MG63 (cell line): Measurements from ENCODE around the gene SLC6A18. TPM values are rescaled to one million over a fixed set of nuclear protein-coding genes. Genes with fewer than 3 reads are reported as not detected.
A peak's percentile ranks its signal among the peaks of the same experiment; 100 is the strongest.
"Not testable (repeated sequence)": the region's sequence is repeated elsewhere in the genome, so short reads cannot be mapped to it uniquely, and the experiment has no call there.

ENCODE experiments used
- DNase-seq: peaks from one replicate; pipeline ENCODE4 v3.0.0-alpha.2; 2020
- H3K27me3 ChIP-seq: fragments of 250-450 bp; sonication (Bioruptor Pico); 2 replicates; pipeline ENCODE4 v1.5.1; 2020; ENCODE audit warnings: mild to moderate bottlenecking, moderate library complexity
- H3K36me3 ChIP-seq: fragments of 250-450 bp; sonication (Bioruptor Pico); 2 replicates; pipeline ENCODE4 v1.5.1; 2020; ENCODE audit warnings: mild to moderate bottlenecking, moderate library complexity
- H3K4me3 ChIP-seq: fragments of 250-450 bp; sonication (Bioruptor Pico); 2 replicates; pipeline ENCODE4 v1.5.1; 2020; ENCODE audit warnings: mild to moderate bottlenecking, moderate library complexity
- H3K9me3 ChIP-seq: fragments of 250-450 bp; sonication (Bioruptor Pico); 2 replicates; pipeline ENCODE4 v1.5.1; 2020; ENCODE audit warnings: mild to moderate bottlenecking, moderate library complexity
- total RNA-seq: library from RNA; depleted of rRNA; stranded (reverse); fragments of >200 nt; shearing (Covaris generic); gene quantifications from 2 replicates; pipeline ENCODE4 v1.2.3, GENCODE V29; 2014; ENCODE audit warnings: low replicate concordance

The SLC6A18 gene
- total RNA-seq, 1 experiment from 2014 or later: not detected

GRCh38 chr5:1278656-1279442 is 53.7 kb downstream of the SLC6A18 start:
- DNase-seq: no peak
- no peaks in the 10 kb centered on the region for H3K9me3 ChIP-seq
- no peaks in the 10 kb centered on the region for H3K27me3 ChIP-seq

GRCh38 chr5:1279443-1280151 is 54.4 kb downstream of the SLC6A18 start:
- Histone ChIP-seq H3K9me3 (no peaks in the 10 kb centered on the region), H3K4me3 (no peak overlapping the region), H3K36me3 (peaks cover 5% of the 10 kb centered on the region), H3K27me3 (no peaks in the 10 kb centered on the region)
- DNase-seq: no peak

More at GRCh38 chr5:1278656-1279442, 53.7 kb downstream of the SLC6A18 start:
- H3K36me3 ChIP-seq: peaks cover 5% of the 10 kb centered on the region
- no peak overlapping the region for H3K4me3 ChIP-seq

DNA sequence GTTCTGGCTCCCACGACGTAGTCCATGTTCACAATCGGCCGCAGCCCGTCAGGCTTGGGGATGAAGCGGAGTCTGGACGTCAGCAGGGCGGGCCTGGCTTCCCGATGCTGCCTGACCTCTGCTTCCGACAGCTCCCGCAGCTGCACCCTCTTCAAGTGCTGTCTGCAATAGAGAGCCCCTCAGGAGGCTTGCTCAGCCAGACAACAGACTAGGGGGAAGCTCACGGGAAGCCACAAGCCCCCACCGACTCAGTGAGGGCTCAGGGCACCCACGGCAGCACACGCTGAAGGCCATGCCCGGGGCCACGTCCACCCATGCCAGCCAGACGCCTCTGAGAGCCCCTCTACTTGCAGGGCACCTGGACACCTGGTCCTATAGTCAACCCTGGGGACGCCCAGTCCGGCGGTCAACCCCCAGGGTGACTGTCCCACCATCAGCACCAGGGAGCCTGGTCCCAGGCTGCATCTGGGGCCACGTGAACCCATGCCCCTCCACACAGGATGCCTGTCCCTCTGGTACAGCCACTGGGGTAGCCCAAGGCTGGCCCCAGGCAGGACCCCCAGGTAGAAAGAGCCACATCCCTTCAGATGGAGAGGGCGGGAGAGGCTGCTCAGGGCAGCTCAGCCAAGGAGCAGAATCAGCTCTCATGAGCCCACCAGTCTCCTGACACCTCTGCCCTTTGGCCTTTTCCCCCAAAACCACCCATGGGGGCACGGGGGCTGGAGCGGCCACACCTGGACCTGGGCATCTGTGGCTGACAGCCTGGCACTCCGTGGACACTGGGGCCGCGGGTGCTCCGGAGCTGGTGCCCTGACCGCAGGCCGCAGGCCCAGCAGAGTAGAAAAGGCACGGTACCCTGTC is 55.2 kb downstream of the SLC6A18 start:
- H3K27me3 ChIP-seq: no peaks in the 10 kb centered on the region
- H3K36me3 ChIP-seq: peaks cover 5% of the 10 kb centered on the region
- H3K9me3 ChIP-seq: no peaks in the 10 kb centered on the region
- H3K4me3 ChIP-seq: no peak overlapping the region
- DNase-seq: no peak

- Histone ChIP-seq H3K9me3 (no peaks in the 10 kb centered on the region), H3K36me3 (peaks cover 5% of the 10 kb centered on the region), H3K27me3 (no peaks in the 10 kb centered on the region), H3K4me3 (no peak overlapping the region)
- DNase-seq: no peak
These were observed 56.1 kb downstream of the SLC6A18 start for GRCh38 chr5:1281038-1281882.

- Histone ChIP-seq H3K27me3 (no peaks in the 10 kb centered on the region), H3K36me3 (peaks cover 5% of the 10 kb centered on the region), H3K4me3 (no peak overlapping the region), H3K9me3 (no peaks in the 10 kb centered on the region)
- no peak for DNase-seq
These were observed 57.2 kb downstream of the SLC6A18 start for GRCh38 chr5:1282131-1282992.

- H3K9me3 ChIP-seq, H3K4me3 ChIP-seq, H3K36me3 ChIP-seq, H3K27me3 ChIP-seq, DNase-seq: not testable (repeated sequence)
These were observed 58.0 kb downstream of the SLC6A18 start for GRCh38 chr5:1282993-1283728.

- DNase-seq: peak; percentile 46
- not testable (repeated sequence) for H3K4me3 ChIP-seq
These were observed 58.5 kb downstream of the SLC6A18 start for GRCh38 chr5:1283729-1284041.

DNA sequence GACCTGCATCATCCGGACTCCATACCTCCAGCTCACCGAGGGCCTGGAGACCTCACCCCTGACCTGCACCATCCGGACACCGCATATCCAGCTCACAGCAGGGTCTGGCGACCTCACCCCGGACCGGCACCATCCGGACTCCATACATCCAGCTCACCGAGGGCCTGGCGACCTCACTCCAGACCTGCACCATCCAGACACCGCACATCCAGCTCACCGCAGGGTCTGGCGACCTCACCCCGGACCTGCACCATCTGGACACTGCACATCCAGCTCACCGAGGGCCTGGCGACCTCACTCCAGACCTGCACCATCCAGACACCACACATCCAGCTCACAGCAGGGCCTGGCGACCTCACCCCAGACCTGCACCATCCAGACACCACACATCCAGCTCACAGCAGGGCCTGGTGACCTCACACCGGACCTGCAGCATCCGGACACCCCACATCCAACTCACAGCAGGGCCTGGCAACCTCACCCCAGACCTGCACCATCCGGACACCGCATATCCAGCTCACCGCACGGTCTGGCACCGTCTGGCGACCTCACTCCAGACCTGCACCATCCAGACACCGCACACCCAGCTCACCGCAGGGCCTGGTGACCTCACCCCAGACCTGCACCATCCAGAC is 59.3 kb downstream of the SLC6A18 start:
- H3K9me3 ChIP-seq: not testable (repeated sequence)

More at GRCh38 chr5:1283729-1284041, 58.5 kb downstream of the SLC6A18 start:
- not testable (repeated sequence) for H3K9me3 ChIP-seq, H3K27me3 ChIP-seq, H3K36me3 ChIP-seq

DNA sequence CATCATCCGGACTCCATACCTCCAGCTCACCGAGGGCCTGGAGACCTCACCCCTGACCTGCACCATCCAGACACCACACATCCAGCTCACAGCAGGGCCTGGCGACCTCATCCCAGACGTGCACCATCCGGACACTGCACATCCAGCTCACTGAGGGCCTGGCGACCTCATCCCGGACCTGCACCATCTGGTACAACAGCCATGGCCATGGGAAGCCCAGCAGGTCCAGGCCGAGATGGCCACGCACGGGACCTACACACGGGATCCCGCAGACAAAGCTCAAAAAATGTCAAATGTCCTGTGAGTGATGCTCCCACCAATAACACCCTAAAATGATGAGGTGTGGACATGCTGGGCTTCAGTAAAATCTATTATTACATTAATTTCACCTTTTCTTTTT is 60.0 kb downstream of the SLC6A18 start:
- no peaks in the 10 kb centered on the region for H3K36me3 ChIP-seq
- DNase-seq: no peak
- no peak overlapping the region for H3K4me3 ChIP-seq
- H3K27me3 ChIP-seq: no peaks in the 10 kb centered on the region
- peaks cover 2% of the 10 kb centered on the region; the same call in 1 of the 2 replicates for H3K9me3 ChIP-seq

More for the DNA sequence above, 59.3 kb downstream of the SLC6A18 start:
- not testable (repeated sequence) for DNase-seq, H3K36me3 ChIP-seq, H3K27me3 ChIP-seq, H3K4me3 ChIP-seq

DNA sequence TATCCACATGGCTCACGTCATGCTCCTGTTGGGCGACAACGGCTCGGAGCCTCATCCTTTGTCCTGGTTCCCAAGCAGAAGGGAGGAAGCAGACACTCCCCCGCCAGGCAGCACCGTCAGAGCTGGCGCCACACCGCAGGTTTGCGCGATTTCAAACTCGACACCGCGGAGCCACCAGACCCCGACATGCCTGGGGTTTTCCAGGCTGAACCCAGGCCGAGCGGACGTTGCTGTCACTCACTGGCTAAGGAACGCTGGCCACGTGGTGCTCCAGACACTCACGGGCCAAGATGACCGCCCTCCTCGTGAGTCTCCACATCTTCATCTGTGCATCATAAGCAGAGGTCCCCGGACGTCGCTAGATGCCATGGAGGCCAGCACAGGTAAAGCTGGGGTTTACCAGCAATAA is 60.7 kb downstream of the SLC6A18 start:
- Histone ChIP-seq H3K36me3 (no peaks in the 10 kb centered on the region), H3K4me3 (no peak overlapping the region), H3K9me3 (peaks cover 2% of the 10 kb centered on the region; the same call in 1 of the 2 replicates), H3K27me3 (no peaks in the 10 kb centered on the region)
- DNase-seq: no peak

DNA sequence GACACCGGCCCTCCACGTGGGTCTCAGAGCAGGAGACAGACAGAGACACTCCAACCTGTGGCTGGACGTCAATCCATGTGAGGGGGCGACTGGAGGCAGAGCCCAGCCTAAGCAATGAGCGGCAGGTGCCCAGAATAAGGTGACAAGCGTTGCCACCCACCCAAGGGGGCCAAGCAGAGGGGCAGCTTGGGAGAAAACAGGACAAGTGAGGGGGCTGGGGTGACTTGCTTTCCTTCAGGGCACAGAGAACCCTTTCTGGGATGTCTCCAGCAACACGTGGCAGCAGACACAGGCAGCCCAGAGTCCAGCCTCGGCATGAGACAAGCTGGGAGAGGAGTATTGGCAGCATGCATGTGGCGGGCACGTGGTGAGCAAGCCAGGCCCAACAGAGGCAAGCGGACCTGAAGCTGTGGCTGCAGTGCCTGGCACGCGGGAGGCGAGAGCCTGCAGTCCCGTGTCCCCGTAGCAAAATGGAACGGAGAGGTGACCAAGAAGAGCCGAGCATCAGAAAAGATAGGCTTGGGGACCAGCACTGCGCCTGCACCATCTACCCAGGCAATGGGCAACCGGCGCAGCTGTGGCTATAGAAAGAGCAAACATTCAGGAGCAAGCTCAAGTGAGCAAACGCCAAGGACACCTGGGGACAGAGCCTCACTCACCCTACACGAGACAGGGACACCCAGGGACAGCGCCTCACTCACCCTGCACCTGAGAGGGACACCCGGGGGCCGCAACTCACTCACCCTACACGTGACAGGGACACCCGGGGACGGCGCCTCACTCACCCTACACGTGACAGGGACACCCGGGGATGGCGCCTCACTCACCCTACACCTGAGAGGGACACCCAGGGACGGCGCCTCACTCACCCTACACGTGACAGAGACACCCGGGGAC is 63.5 kb downstream of the SLC6A18 start:
- Histone ChIP-seq H3K4me3 (no peak overlapping the region), H3K36me3 (no peaks in the 10 kb centered on the region), H3K27me3 (no peaks in the 10 kb centered on the region), H3K9me3 (peaks cover 2% of the 10 kb centered on the region; the same call in 1 of the 2 replicates)
- DNase-seq: no peak

GRCh38 chr5:1289559-1289958 is 64.4 kb downstream of the SLC6A18 start:
- H3K4me3 ChIP-seq, DNase-seq, H3K36me3 ChIP-seq, H3K27me3 ChIP-seq, H3K9me3 ChIP-seq: not testable (repeated sequence)

DNA sequence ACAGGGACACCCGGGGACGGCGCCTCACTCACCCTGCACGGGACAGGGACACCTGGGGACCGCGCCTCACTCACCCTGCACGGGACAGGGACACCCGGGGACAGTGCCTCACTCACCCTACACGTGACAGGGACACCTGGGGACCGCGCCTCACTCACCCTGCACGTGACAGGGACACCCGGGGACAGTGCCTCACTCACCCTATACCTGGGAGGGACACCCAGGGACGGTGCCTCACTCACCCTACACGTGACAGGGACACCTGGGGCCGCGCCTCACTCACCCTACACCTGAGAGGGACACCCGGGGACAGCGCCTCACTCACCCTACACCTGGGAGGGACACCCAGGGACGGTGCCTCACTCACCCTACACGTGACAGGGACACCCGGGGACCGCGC is 65.8 kb downstream of the SLC6A18 start:
- not testable (repeated sequence) for H3K27me3 ChIP-seq, H3K9me3 ChIP-seq, H3K36me3 ChIP-seq, DNase-seq, H3K4me3 ChIP-seq
